GM18511 (cell line): ENCODE data around the gene ATF1.
"Not testable (repeated sequence)": the region's sequence is repeated elsewhere in the genome, so short reads cannot be mapped to it uniquely, and the experiment has no call there.

Experiments
- ATAC-seq: cut with Tn5 transposase; IDR thresholded peaks from one replicate; pipeline ENCODE4 v1.9.1; 2021; ENCODE audit warnings: mild to moderate bottlenecking, moderate library complexity; ENCODE audit not compliant: unreplicated experiment

ATF1 gene

GRCh38 chr12:50751948-50752721, 11.8 kb upstream of the ATF1 start:
- ATAC-seq: no peak

GRCh38 chr12:50753232-50753769, 10.6 kb upstream of the ATF1 start:
- ATAC-seq: no peak

GRCh38 chr12:50764286-50765094, 589 bp downstream of the ATF1 start:
- ATAC-seq: peak; percentile 45

GRCh38 chr12:50765095-50765911, 1.4 kb downstream of the ATF1 start:
- ATAC-seq: peak; percentile 3

GRCh38 chr12:50768391-50768790, 4.5 kb downstream of the ATF1 start:
- ATAC-seq: no peak

GRCh38 chr12:50768813-50769212, 4.9 kb downstream of the ATF1 start:
- not testable (repeated sequence) for ATAC-seq

- no peak for ATAC-seq
Observed at GRCh38 chr12:50771409-50771808, 7.5 kb downstream of the ATF1 start.

GRCh38 chr12:50772470-50772869, 8.6 kb downstream of the ATF1 start:
- no peak for ATAC-seq

- no peak for ATAC-seq
Observed at GRCh38 chr12:50772877-50773276, 9.0 kb downstream of the ATF1 start.

- ATAC-seq: no peak
Observed at GRCh38 chr12:50775251-50775650, 11.3 kb downstream of the ATF1 start.

GRCh38 chr12:50776749-50777728, 13.1 kb downstream of the ATF1 start:
- no peak for ATAC-seq

GRCh38 chr12:50778663-50779590, 15.0 kb downstream of the ATF1 start:
- ATAC-seq: no peak

- no peak for ATAC-seq
Observed at GRCh38 chr12:50780013-50780412, 16.1 kb downstream of the ATF1 start.

- ATAC-seq: no peak
Observed at GRCh38 chr12:50784501-50784900, 20.6 kb downstream of the ATF1 start.

GRCh38 chr12:50785406-50786001, 21.6 kb downstream of the ATF1 start:
- no peak for ATAC-seq

GRCh38 chr12:50786498-50787231, 22.8 kb downstream of the ATF1 start:
- no peak for ATAC-seq

- ATAC-seq: no peak
Observed at GRCh38 chr12:50787618-50788017, 23.7 kb downstream of the ATF1 start.

GRCh38 chr12:50788561-50788960, 24.7 kb downstream of the ATF1 start:
- ATAC-seq: no peak
